Measurements from ENCODE around the gene PARD6A. TPM values are rescaled to one million over a fixed set of nuclear protein-coding genes. Genes with fewer than 3 reads are reported as not detected.

The PARD6A gene
- total RNA-seq, 1 donor from 2014 or later: 18.7 TPM

GRCh38 chr16:67645397-67646121 lies 15.2 kb upstream of the PARD6A start:
- peaks cover 13% of the 10 kb centered on the region for H3K27me3 Mint-ChIP-seq (ENCODE audit: unreplicated experiment)
- peaks cover 8% of the 10 kb centered on the region for H3K36me3 Mint-ChIP-seq (ENCODE audit: unreplicated experiment)
- H3K9me3 Mint-ChIP-seq (ENCODE audit: unreplicated experiment): peaks cover 9% of the 10 kb centered on the region
- no peak overlapping the region for H3K27ac Mint-ChIP-seq (ENCODE audit: unreplicated experiment)
- no peak for TF ChIP-seq CTCF (IDR thresholded peaks at IDR 0.05; ENCODE audit: partially characterized antibody, unreplicated experiment)
- no peak overlapping the region for H3K4me3 Mint-ChIP-seq (ENCODE audit: unreplicated experiment)
- no peaks in the 10 kb centered on the region for H3K4me1 Mint-ChIP-seq (ENCODE audit: low read depth, unreplicated experiment)
- DNase-seq: no peak

GRCh38 chr16:67647111-67647651 lies 13.6 kb upstream of the PARD6A start:
- peaks cover 22% of the 10 kb centered on the region for H3K27me3 Mint-ChIP-seq (ENCODE audit: unreplicated experiment)
- H3K4me1 Mint-ChIP-seq (ENCODE audit: low read depth, unreplicated experiment): peaks cover 2% of the 10 kb centered on the region
- H3K36me3 Mint-ChIP-seq (ENCODE audit: unreplicated experiment): peaks cover 11% of the 10 kb centered on the region
- no peak for DNase-seq
- H3K27ac Mint-ChIP-seq (ENCODE audit: unreplicated experiment): no peak overlapping the region
- H3K9me3 Mint-ChIP-seq (ENCODE audit: unreplicated experiment): peaks cover 13% of the 10 kb centered on the region
- H3K4me3 Mint-ChIP-seq (ENCODE audit: unreplicated experiment): no peak overlapping the region
- TF ChIP-seq CTCF (IDR thresholded peaks at IDR 0.05; ENCODE audit: partially characterized antibody, unreplicated experiment): no peak

GRCh38 chr16:67647681-67648080 lies 13.1 kb upstream of the PARD6A start:
- H3K36me3 Mint-ChIP-seq (ENCODE audit: unreplicated experiment): peaks cover 11% of the 10 kb centered on the region
- peaks cover 13% of the 10 kb centered on the region for H3K9me3 Mint-ChIP-seq (ENCODE audit: unreplicated experiment)
- no peak overlapping the region for H3K27ac Mint-ChIP-seq (ENCODE audit: unreplicated experiment)
- peaks cover 24% of the 10 kb centered on the region for H3K27me3 Mint-ChIP-seq (ENCODE audit: unreplicated experiment)
- H3K4me1 Mint-ChIP-seq (ENCODE audit: low read depth, unreplicated experiment): peaks cover 2% of the 10 kb centered on the region
- DNase-seq: no peak
- TF ChIP-seq CTCF (IDR thresholded peaks at IDR 0.05; ENCODE audit: partially characterized antibody, unreplicated experiment): no peak
- H3K4me3 Mint-ChIP-seq (ENCODE audit: unreplicated experiment): no peak overlapping the region

- peaks cover 11% of the 10 kb centered on the region for H3K36me3 Mint-ChIP-seq (ENCODE audit: unreplicated experiment)
- peaks cover 13% of the 10 kb centered on the region for H3K9me3 Mint-ChIP-seq (ENCODE audit: unreplicated experiment)
- no peak for TF ChIP-seq CTCF (IDR thresholded peaks at IDR 0.05; ENCODE audit: partially characterized antibody, unreplicated experiment)
- H3K4me1 Mint-ChIP-seq (ENCODE audit: low read depth, unreplicated experiment): peaks cover 2% of the 10 kb centered on the region
- H3K4me3 Mint-ChIP-seq (ENCODE audit: unreplicated experiment): no peak overlapping the region
- DNase-seq: no peak
- no peak overlapping the region for H3K27ac Mint-ChIP-seq (ENCODE audit: unreplicated experiment)
- H3K27me3 Mint-ChIP-seq (ENCODE audit: unreplicated experiment): peaks cover 24% of the 10 kb centered on the region
Observed at GRCh38 chr16:67648088-67648763, 12.5 kb upstream of the PARD6A start.
